Ectodermal cell (in vitro differentiated cells): ENCODE data around the gene PIEZO1.

Experiments used
- H3K27ac ChIP-seq: 2 replicates; pipeline ENCODE4 v1.7.0; 2013; ENCODE audit warnings: mild to moderate bottlenecking, low read depth, low read length; ENCODE audit not compliant: insufficient read depth, poor library complexity, severe bottlenecking
- H3K27me3 ChIP-seq: 2 replicates; pipeline ENCODE4 v1.7.0; 2013; ENCODE audit warnings: mild to moderate bottlenecking, low read length; ENCODE audit not compliant: insufficient read depth, control insufficient read depth, poor library complexity, severe bottlenecking
- H3K36me3 ChIP-seq: one replicate; pipeline ENCODE4 v1.7.0; 2013; ENCODE audit warnings: low read length; ENCODE audit not compliant: control insufficient read depth, insufficient read depth
- H3K4me1 ChIP-seq: one replicate; pipeline ENCODE4 v1.7.0; 2013; ENCODE audit warnings: low read length; ENCODE audit not compliant: control insufficient read depth, insufficient read depth
- H3K4me3 ChIP-seq: 2 replicates; pipeline ENCODE4 v1.7.0; 2013; ENCODE audit warnings: low read depth, low read length, control low read depth; ENCODE audit not compliant: insufficient read depth
- H3K9me3 ChIP-seq: 2 replicates; pipeline ENCODE4 v1.7.0; 2013; ENCODE audit warnings: mild to moderate bottlenecking, low read length, moderate library complexity; ENCODE audit not compliant: control insufficient read depth
- WGBS, 2 experiments: methylation state at CpG; one replicate each; pipeline ENCODE4 v1.1.7; 2013; ENCODE audit warnings: missing lambda C conversion rate in 2 of 2; 5-methylcytosine and 5-hydroxymethylcytosine counted together

Gene PIEZO1

GRCh38 chr16:88686439-88687253, 98.4 kb downstream of the PIEZO1 start, which contains the start of gene SNAI3:
TSS of gene SNAI3 (minus strand) at chr16:88686507. CDS start at chr16:88686406, 101 bp downstream.
- H3K4me3 ChIP-seq = peak within 1 kb of the TSS; percentile 28
- 8 to 9% methylated on average over 65 of the region's 65 CpGs for WGBS, 2 experiments
- H3K27me3 ChIP-seq = peaks cover 72% of the 10 kb centered on the region
- no peaks in the 10 kb centered on the region for H3K9me3 ChIP-seq
- H3K4me1 ChIP-seq = no peaks in the 10 kb centered on the region
- no peak within 1 kb of the TSS for H3K27ac ChIP-seq
- no peaks in the 10 kb centered on the region for H3K36me3 ChIP-seq

GRCh38 chr16:88686062-88686438, 99.0 kb downstream of the PIEZO1 start:
- peak overlapping the region; percentile 28 for H3K4me3 ChIP-seq
- no peaks in the 10 kb centered on the region for H3K4me1 ChIP-seq
- H3K27ac ChIP-seq = no peak overlapping the region
- H3K36me3 ChIP-seq = no peaks in the 10 kb centered on the region
- no peaks in the 10 kb centered on the region for H3K9me3 ChIP-seq
- peaks cover 71% of the 10 kb centered on the region for H3K27me3 ChIP-seq
- WGBS, 2 experiments = 1% methylated on average over 25 of the region's 25 CpGs

- Histone ChIP-seq H3K9me3 (no peaks in the 10 kb centered on the region), H3K36me3 (no peaks in the 10 kb centered on the region), H3K27ac (no peak overlapping the region), H3K27me3 (peaks cover 65% of the 10 kb centered on the region), H3K4me3 (peak overlapping the region; percentile 28), H3K4me1 (no peaks in the 10 kb centered on the region)
- WGBS, 2 experiments = 10% methylated on average over 33 of the region's 33 CpGs
Measured at GRCh38 chr16:88685156-88686061, 99.6 kb downstream of the PIEZO1 start.

- peaks cover 61% of the 10 kb centered on the region for H3K27me3 ChIP-seq
Measured at GRCh38 chr16:88684569-88685155, 100.4 kb downstream of the PIEZO1 start.

GRCh38 chr16:88681709-88682451, 103.1 kb downstream of the PIEZO1 start:
- H3K27me3 ChIP-seq = peaks cover 35% of the 10 kb centered on the region
- H3K4me3 ChIP-seq = no peak overlapping the region
- H3K9me3 ChIP-seq = no peaks in the 10 kb centered on the region
- H3K36me3 ChIP-seq = no peaks in the 10 kb centered on the region
- 80 to 86% methylated on average over 21 of the region's 21 CpGs for WGBS, 2 experiments
- H3K27ac ChIP-seq = no peak overlapping the region
- no peaks in the 10 kb centered on the region for H3K4me1 ChIP-seq

More at GRCh38 chr16:88684569-88685155, 100.4 kb downstream of the PIEZO1 start:
- Histone ChIP-seq H3K4me1 (no peaks in the 10 kb centered on the region), H3K36me3 (no peaks in the 10 kb centered on the region), H3K27ac (no peak overlapping the region), H3K4me3 (no peak overlapping the region), H3K9me3 (no peaks in the 10 kb centered on the region)
- 78 to 79% methylated on average over 15 of the region's 15 CpGs for WGBS, 2 experiments

GRCh38 chr16:88681084-88681680, 103.8 kb downstream of the PIEZO1 start:
- Histone ChIP-seq H3K36me3 (no peaks in the 10 kb centered on the region), H3K4me3 (no peak overlapping the region), H3K4me1 (no peaks in the 10 kb centered on the region), H3K27ac (no peak overlapping the region), H3K27me3 (peaks cover 28% of the 10 kb centered on the region), H3K9me3 (no peaks in the 10 kb centered on the region)
- WGBS, 2 experiments = 83% methylated on average over 31 of the region's 31 CpGs

- WGBS, 2 experiments = 91 to 93% methylated on average over 5 of the region's 5 CpGs
- no peak overlapping the region for H3K27ac ChIP-seq
- peaks cover 22% of the 10 kb centered on the region for H3K27me3 ChIP-seq
- no peaks in the 10 kb centered on the region for H3K36me3 ChIP-seq
- no peaks in the 10 kb centered on the region for H3K9me3 ChIP-seq
- no peak overlapping the region for H3K4me3 ChIP-seq
- H3K4me1 ChIP-seq = no peaks in the 10 kb centered on the region
Measured at GRCh38 chr16:88680554-88681083, 104.4 kb downstream of the PIEZO1 start.

- Histone ChIP-seq H3K4me3 (no peak overlapping the region), H3K27me3 (no peaks in the 10 kb centered on the region), H3K36me3 (no peaks in the 10 kb centered on the region), H3K4me1 (no peaks in the 10 kb centered on the region), H3K27ac (no peak overlapping the region), H3K9me3 (no peaks in the 10 kb centered on the region)
- WGBS, 2 experiments = 82% methylated on average over 32 of the region's 32 CpGs
Measured at GRCh38 chr16:88678224-88678979, 106.6 kb downstream of the PIEZO1 start.

- Histone ChIP-seq H3K27me3 (no peaks in the 10 kb centered on the region), H3K9me3 (no peaks in the 10 kb centered on the region), H3K27ac (no peak overlapping the region), H3K4me1 (peaks cover under 1% of the 10 kb centered on the region), H3K4me3 (no peak overlapping the region), H3K36me3 (no peaks in the 10 kb centered on the region)
- 85 to 88% methylated on average over 12 to 13 of the region's 13 CpGs for WGBS, 2 experiments
Measured at GRCh38 chr16:88677721-88678120, 107.3 kb downstream of the PIEZO1 start.
